Measurements from ENCODE around the gene GRID1.

Gene GRID1

GRCh38 chr10:86023336-86023735, 343.3 kb downstream of the GRID1 start:
- no peak for DNase-seq

GRCh38 chr10:86022906-86023305, 343.7 kb downstream of the GRID1 start:
- no peak for DNase-seq

GRCh38 chr10:86020134-86020533, 346.5 kb downstream of the GRID1 start:
- no peak for DNase-seq

- DNase-seq, result no peak
Measured at GRCh38 chr10:86019141-86019540, 347.5 kb downstream of the GRID1 start.

GRCh38 chr10:86018735-86019058, 347.9 kb downstream of the GRID1 start:
- DNase-seq, result no peak

GRCh38 chr10:86017841-86018734, 348.5 kb downstream of the GRID1 start:
- no peak for DNase-seq

- DNase-seq, result no peak
Measured at GRCh38 chr10:86013568-86013967, 353.0 kb downstream of the GRID1 start.

GRCh38 chr10:86007171-86007570, 359.4 kb downstream of the GRID1 start:
- no peak for DNase-seq

- no peak for DNase-seq
Measured at GRCh38 chr10:86004337-86004736, 362.3 kb downstream of the GRID1 start.

GRCh38 chr10:86003201-86003621, 363.4 kb downstream of the GRID1 start:
- no peak for DNase-seq

- DNase-seq, result no peak
Measured at GRCh38 chr10:86001521-86001920, 365.1 kb downstream of the GRID1 start.

GRCh38 chr10:85997544-85997943, 369.1 kb downstream of the GRID1 start:
- DNase-seq, result no peak

- DNase-seq, result no peak
Measured at GRCh38 chr10:85995791-85996190, 370.8 kb downstream of the GRID1 start.

- DNase-seq, result no peak
Measured at GRCh38 chr10:85993840-85994507, 372.6 kb downstream of the GRID1 start.

GRCh38 chr10:85993140-85993539, 373.5 kb downstream of the GRID1 start:
- no peak for DNase-seq

GRCh38 chr10:85992324-85992723, 374.3 kb downstream of the GRID1 start:
- DNase-seq, result no peak

- no peak for DNase-seq
Measured at GRCh38 chr10:85986777-85987176, 379.8 kb downstream of the GRID1 start.

GRCh38 chr10:85983051-85983450, 383.5 kb downstream of the GRID1 start:
- no peak for DNase-seq

- DNase-seq, result no peak
Measured at GRCh38 chr10:85979598-85979997, 387.0 kb downstream of the GRID1 start.

GRCh38 chr10:85978566-85979358, 387.8 kb downstream of the GRID1 start:
- no peak for DNase-seq

- DNase-seq, result no peak
Measured at GRCh38 chr10:85977642-85978041, 389.0 kb downstream of the GRID1 start.

- DNase-seq, result no peak
Measured at GRCh38 chr10:85976267-85976793, 390.3 kb downstream of the GRID1 start.

- DNase-seq, result no peak
Measured at GRCh38 chr10:85971494-85971893, 395.1 kb downstream of the GRID1 start.
